Mammary epithelial cell (primary cell): ENCODE data around the gene GRAMD1A.

Experiments used
- EZH2 ChIP-seq: IDR thresholded peaks from 2 replicates; pipeline ENCODE4 v1.6.1; 2012; ENCODE audit warnings: low read length, inconsistent platforms, borderline replicate concordance
- TF ChIP-seq, protein P1 (sequence below), 2 donors: IDR thresholded peaks in 1 of 2; conservative IDR thresholded peaks in 1 of 2; 2 replicates each; pipeline ENCODE4 v1.5.1; 2011 to 2012; ENCODE audit warnings: inconsistent platforms in 2 of 2, low read length in 2 of 2, mild to moderate bottlenecking in 2 of 2, control low read depth in 1 of 2, low read depth in 1 of 2; ENCODE audit not compliant: insufficient read depth in 1 of 2; ENCODE audit errors: extremely low read depth in 1 of 2

DNA sequence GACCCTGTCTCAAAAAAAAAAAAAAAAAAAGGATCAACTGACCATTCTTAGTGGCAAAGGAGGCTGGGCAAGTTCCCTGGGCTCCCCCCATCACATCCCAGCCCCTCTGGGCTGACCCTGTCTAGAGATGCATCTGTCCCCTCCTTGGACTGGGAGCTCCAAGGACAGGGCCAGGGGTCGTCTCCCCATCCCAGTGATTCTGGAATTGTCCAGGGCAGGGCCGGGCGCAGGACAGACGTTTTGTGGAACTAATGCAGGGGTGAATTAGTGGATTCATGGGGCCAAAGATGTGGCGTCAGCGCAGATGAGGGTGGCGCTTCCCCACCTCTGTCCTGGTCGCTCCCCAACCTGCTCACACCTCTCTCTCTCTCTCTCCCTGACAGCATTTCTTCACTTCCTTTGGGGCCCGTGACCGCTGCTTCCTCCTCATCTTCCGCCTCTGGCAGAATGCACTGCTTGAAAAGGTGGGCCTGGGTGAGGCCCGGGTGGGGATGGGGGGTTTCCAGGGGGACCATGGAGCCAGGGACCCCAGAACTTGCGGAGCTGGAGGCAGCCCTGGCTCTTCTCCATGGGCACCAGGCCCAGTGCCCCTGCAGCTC is 11.1 kb downstream of the GRAMD1A start:
- TF ChIP-seq EZH2 = no peak
- TF ChIP-seq, protein P1, sequence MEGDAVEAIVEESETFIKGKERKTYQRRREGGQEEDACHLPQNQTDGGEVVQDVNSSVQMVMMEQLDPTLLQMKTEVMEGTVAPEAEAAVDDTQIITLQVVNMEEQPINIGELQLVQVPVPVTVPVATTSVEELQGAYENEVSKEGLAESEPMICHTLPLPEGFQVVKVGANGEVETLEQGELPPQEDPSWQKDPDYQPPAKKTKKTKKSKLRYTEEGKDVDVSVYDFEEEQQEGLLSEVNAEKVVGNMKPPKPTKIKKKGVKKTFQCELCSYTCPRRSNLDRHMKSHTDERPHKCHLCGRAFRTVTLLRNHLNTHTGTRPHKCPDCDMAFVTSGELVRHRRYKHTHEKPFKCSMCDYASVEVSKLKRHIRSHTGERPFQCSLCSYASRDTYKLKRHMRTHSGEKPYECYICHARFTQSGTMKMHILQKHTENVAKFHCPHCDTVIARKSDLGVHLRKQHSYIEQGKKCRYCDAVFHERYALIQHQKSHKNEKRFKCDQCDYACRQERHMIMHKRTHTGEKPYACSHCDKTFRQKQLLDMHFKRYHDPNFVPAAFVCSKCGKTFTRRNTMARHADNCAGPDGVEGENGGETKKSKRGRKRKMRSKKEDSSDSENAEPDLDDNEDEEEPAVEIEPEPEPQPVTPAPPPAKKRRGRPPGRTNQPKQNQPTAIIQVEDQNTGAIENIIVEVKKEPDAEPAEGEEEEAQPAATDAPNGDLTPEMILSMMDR (conservative IDR thresholded peaks at IDR 0.05 in 1 of 2, IDR thresholded peaks at IDR 0.05 in 1 of 2; ENCODE audit: extremely low read depth in 1 of 2, insufficient read depth in 1 of 2, low read depth in 1 of 2, low read length in 2 of 2) = no peak
